A172 (cell line): ENCODE measurements around the gene MAPK4. TPM values are rescaled to one million over a fixed set of nuclear protein-coding genes. Genes with fewer than 3 reads are reported as not detected.
"Not testable (repeated sequence)": the region's sequence is repeated elsewhere in the genome, so short reads cannot be mapped to it uniquely, and the experiment has no call there.

ENCODE experiments used
- DNase-seq: peaks from one replicate; pipeline ENCODE4 v3.0.0-alpha.2; 2015; ENCODE audit warnings: low spot score
- total RNA-seq: library from RNA; depleted of rRNA; stranded (reverse); fragments of >200 nt; shearing (Covaris generic); gene quantifications from 2 replicates; pipeline ENCODE4 v1.2.3, GENCODE V29; 2014

MAPK4 gene
- total RNA-seq, 1 experiment from 2014 or later, result 0.05 TPM

- no peak for DNase-seq
Measured at GRCh38 chr18:50680966-50681365, 121.1 kb downstream of the MAPK4 start.

GRCh38 chr18:50682852-50683251, 123.0 kb downstream of the MAPK4 start:
- DNase-seq, result no peak

- no peak for DNase-seq
Measured at GRCh38 chr18:50686409-50686808, 126.5 kb downstream of the MAPK4 start.

- DNase-seq, result no peak
Measured at GRCh38 chr18:50687491-50687890, 127.6 kb downstream of the MAPK4 start.

GRCh38 chr18:50689578-50689977, 129.7 kb downstream of the MAPK4 start:
- no peak for DNase-seq

GRCh38 chr18:50694147-50694546, 134.3 kb downstream of the MAPK4 start:
- DNase-seq, result no peak

- DNase-seq, result no peak
Measured at GRCh38 chr18:50695431-50696176, 135.7 kb downstream of the MAPK4 start.

- no peak for DNase-seq
Measured at GRCh38 chr18:50696436-50696835, 136.5 kb downstream of the MAPK4 start.

- DNase-seq, result no peak
Measured at GRCh38 chr18:50696929-50697328, 137.0 kb downstream of the MAPK4 start.

- DNase-seq, result no peak
Measured at GRCh38 chr18:50697509-50697908, 137.6 kb downstream of the MAPK4 start.

GRCh38 chr18:50700245-50701165, 140.6 kb downstream of the MAPK4 start:
- DNase-seq, result no peak

GRCh38 chr18:50704357-50704940, 144.6 kb downstream of the MAPK4 start:
- no peak for DNase-seq

GRCh38 chr18:50706199-50706598, 146.3 kb downstream of the MAPK4 start:
- DNase-seq, result no peak

GRCh38 chr18:50706651-50707050, 146.8 kb downstream of the MAPK4 start:
- DNase-seq, result no peak

GRCh38 chr18:50707297-50707696, 147.4 kb downstream of the MAPK4 start:
- not testable (repeated sequence) for DNase-seq

GRCh38 chr18:50707855-50708469, 148.1 kb downstream of the MAPK4 start:
- no peak for DNase-seq

- DNase-seq, result no peak
Measured at GRCh38 chr18:50709193-50709592, 149.3 kb downstream of the MAPK4 start.

- DNase-seq, result no peak
Measured at GRCh38 chr18:50711386-50711785, 151.5 kb downstream of the MAPK4 start.

GRCh38 chr18:50715919-50716318, 156.0 kb downstream of the MAPK4 start:
- peak; percentile 2 for DNase-seq

GRCh38 chr18:50716902-50717301, 157.0 kb downstream of the MAPK4 start:
- peak; percentile 10 for DNase-seq

- DNase-seq, result no peak
Measured at GRCh38 chr18:50717563-50717962, 157.7 kb downstream of the MAPK4 start.
